Ascending aorta (tissue), 2 donors: ENCODE data around the gene PPFIBP2. TPM values are rescaled to one million over a fixed set of nuclear protein-coding genes. Genes with fewer than 3 reads are reported as not detected.

ENCODE experiments used
- DNase-seq, 2 donors: peaks; one replicate each; pipeline ENCODE4 v3.0.0-alpha.2; 2019; ENCODE audit warnings: low spot score in 2 of 2
- H3K27ac ChIP-seq, 2 donors: fragments of 200-600 bp; sonication (generic); one replicate each; pipeline ENCODE4 v1.5.1; 2016 to 2017; ENCODE audit warnings: mild to moderate bottlenecking in 1 of 2
- H3K27me3 ChIP-seq: fragments of 200-600 bp; sonication (generic); one replicate; pipeline ENCODE4 v1.5.1; 2017
- H3K36me3 ChIP-seq, 2 donors: fragments of 200-600 bp; sonication (generic); one replicate each; pipeline ENCODE4 v1.5.1; 2016
- H3K4me1 ChIP-seq, 2 donors: fragments of 200-600 bp; sonication (generic); one replicate each; pipeline ENCODE4 v1.5.1; 2016 to 2017; ENCODE audit warnings: mild to moderate bottlenecking in 1 of 2
- H3K4me3 ChIP-seq, 2 donors: fragments of 200-600 bp; sonication (generic); one replicate each; pipeline ENCODE4 v1.5.1; 2016 to 2017; ENCODE audit warnings: mild to moderate bottlenecking in 1 of 2
- H3K9me3 ChIP-seq, 2 donors: fragments of 200-600 bp; sonication (generic); one replicate each; pipeline ENCODE4 v1.5.1; 2016
- intact Hi-C: fragments of 100-400 bp; cut with DNase I; formaldehyde crosslinking; loops from one replicate; pipeline ENCODE4 v1.15.1; 2023
- total RNA-seq: library from RNA; depleted of rRNA; stranded (reverse); fragments of >200 nt; gene quantifications from one replicate; pipeline ENCODE4 v1.1.0, GENCODE V29; 2016
- TF ChIP-seq, protein P1 (sequence below), 3 experiments: fragments of 200-600 bp in 2 of 3; fragments of 450-650 bp in 1 of 3; sonication (generic) in 2 of 3; IDR thresholded peaks; one replicate each; pipeline ENCODE4 v1.5.1; 2016 to 2019; ENCODE audit warnings: antibody characterized with exemption in 3 of 3, mild to moderate bottlenecking in 1 of 3, moderate library complexity in 1 of 3

The PPFIBP2 gene
- total RNA-seq, 1 donor from 2014 or later: 4.2 TPM

DNA sequence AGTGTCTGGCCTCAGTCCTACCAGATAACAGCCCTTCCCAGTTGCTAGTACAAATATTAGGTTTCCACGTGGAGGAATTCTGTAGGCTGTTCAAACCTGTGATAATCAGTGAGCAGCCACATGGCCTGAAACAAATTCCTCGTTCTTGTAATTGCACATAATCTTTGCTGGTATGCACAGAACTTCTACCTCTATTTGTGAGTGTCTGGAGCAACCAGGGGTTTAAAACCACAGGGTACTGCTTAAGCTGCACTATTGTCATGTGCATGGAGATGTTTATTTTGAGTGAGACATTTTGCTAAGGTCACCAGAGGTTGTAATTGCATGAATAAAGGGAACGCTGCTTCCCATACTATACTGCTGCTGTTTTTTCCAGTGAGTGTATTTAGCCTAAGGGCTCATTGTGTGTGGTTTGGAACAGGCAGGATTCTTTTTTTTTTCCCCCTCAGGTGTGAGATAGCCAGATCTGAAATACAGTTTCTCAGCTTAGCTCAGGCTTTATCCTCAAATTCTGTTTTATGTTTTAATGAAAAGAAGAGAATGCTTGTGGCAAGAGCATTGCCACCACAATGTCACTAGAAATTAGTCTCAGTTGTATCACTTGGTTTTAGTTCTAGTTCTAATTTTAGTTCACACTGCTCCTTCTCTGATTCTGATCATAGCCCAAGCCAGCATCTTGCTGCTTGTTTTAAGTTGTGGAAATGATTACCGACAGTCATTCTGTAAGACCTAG is 99.0 kb downstream of the PPFIBP2 start:
- TF ChIP-seq, protein P1, sequence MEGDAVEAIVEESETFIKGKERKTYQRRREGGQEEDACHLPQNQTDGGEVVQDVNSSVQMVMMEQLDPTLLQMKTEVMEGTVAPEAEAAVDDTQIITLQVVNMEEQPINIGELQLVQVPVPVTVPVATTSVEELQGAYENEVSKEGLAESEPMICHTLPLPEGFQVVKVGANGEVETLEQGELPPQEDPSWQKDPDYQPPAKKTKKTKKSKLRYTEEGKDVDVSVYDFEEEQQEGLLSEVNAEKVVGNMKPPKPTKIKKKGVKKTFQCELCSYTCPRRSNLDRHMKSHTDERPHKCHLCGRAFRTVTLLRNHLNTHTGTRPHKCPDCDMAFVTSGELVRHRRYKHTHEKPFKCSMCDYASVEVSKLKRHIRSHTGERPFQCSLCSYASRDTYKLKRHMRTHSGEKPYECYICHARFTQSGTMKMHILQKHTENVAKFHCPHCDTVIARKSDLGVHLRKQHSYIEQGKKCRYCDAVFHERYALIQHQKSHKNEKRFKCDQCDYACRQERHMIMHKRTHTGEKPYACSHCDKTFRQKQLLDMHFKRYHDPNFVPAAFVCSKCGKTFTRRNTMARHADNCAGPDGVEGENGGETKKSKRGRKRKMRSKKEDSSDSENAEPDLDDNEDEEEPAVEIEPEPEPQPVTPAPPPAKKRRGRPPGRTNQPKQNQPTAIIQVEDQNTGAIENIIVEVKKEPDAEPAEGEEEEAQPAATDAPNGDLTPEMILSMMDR (IDR thresholded peaks at IDR 0.05): no peak
- H3K27ac ChIP-seq: peak overlapping the region; percentile 22 to 29
- intact Hi-C loops: no loop called here

DNA sequence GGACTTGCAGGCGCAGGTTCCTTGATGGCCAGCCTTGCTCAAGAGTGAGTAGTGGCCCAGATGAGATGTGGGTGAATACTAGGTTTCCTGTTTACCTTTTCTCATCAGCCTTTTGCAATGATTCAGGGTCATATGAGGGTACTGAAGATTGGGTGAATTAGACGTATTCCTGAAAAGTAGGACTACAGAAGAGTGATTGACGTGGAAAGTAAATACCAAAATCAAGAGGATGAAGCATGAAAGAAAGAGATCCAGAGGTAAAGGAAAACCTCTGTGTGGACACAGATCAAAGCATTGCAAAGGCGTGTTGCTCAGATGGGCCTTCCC is 99.6 kb downstream of the PPFIBP2 start:
- Histone ChIP-seq H3K9me3 (no peaks in the 10 kb centered on the region), H3K4me1 (peaks cover 0 to 5% of the 10 kb centered on the region in 2 donors), H3K4me3 (no peak overlapping the region), H3K27ac (peak overlapping the region; percentile 22 to 29), H3K36me3 (peaks cover 6 to 14% of the 10 kb centered on the region in 2 donors), H3K27me3 (no peaks in the 10 kb centered on the region)
- TF ChIP-seq, protein P1 (IDR thresholded peaks at IDR 0.05): no peak
- intact Hi-C loops: no loop called here
- DNase-seq: no peak

More for the DNA sequence above, 99.0 kb downstream of the PPFIBP2 start:
- Histone ChIP-seq H3K4me3 (no peak overlapping the region), H3K9me3 (no peaks in the 10 kb centered on the region), H3K36me3 (peaks cover 6 to 13% of the 10 kb centered on the region in 2 donors), H3K27me3 (no peaks in the 10 kb centered on the region), H3K4me1 (peaks cover 0 to 5% of the 10 kb centered on the region in 2 donors)
- DNase-seq: no peak

DNA sequence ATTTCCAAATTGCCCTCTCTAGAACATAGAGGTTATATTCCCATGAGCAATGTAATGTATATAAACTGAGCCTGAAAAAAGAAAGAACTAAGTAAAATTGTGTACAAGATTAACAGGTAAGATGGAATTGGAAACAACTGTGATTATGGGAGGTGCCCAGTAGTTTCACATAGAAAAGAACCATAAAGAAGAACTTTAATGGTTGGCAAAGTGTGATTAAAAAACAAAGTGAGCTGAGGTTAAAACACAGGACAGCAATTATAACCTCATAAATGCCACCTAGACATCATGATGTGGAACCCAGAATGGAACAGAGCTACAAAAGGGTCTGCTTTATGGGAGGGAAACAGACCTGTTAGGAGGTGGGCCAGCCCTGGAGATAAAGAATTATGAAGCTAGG is 100.9 kb downstream of the PPFIBP2 start:
- peaks cover 0 to 5% of the 10 kb centered on the region in 2 donors for H3K4me1 ChIP-seq
- no peak overlapping the region for H3K27ac ChIP-seq
- H3K27me3 ChIP-seq: no peaks in the 10 kb centered on the region
- DNase-seq: no peak
- intact Hi-C loops: no loop called here
- H3K36me3 ChIP-seq: peaks cover 6 to 16% of the 10 kb centered on the region in 2 donors
- H3K4me3 ChIP-seq: no peak overlapping the region
- TF ChIP-seq, protein P1 (IDR thresholded peaks at IDR 0.05): no peak
- no peaks in the 10 kb centered on the region for H3K9me3 ChIP-seq

DNA sequence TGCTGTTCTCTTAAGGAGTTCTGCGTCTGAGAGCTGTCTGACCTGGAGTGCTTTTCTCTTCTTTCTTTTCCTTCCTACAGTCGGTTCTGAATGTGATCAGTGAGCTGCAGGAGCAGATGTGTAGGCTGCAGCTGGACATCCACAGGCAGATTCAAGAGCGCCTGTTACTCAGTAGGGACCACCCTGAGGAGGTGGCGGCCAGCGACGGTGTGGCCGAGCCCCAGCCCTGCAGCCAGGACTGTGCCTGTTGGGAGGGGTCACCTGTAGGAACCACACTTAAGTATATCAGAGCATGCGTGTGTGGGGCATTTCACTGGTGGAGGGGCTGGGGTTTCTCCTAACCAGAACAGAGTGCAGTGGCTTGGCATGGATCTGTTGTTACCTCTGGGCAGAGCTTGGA is 103.2 kb downstream of the PPFIBP2 start:
- H3K36me3 ChIP-seq: peaks cover 11 to 20% of the 10 kb centered on the region in 2 donors
- H3K4me1 ChIP-seq: peaks cover 0 to 5% of the 10 kb centered on the region in 2 donors
- H3K27ac ChIP-seq: no peak overlapping the region
- H3K27me3 ChIP-seq: no peaks in the 10 kb centered on the region
- H3K4me3 ChIP-seq: no peak overlapping the region
- TF ChIP-seq, protein P1 (IDR thresholded peaks at IDR 0.05): no peak
- no peaks in the 10 kb centered on the region for H3K9me3 ChIP-seq
- intact Hi-C loops: no loop called here
- no peak for DNase-seq

GRCh38 chr11:7619322-7619721 is 105.5 kb downstream of the PPFIBP2 start:
- TF ChIP-seq, protein P1 (IDR thresholded peaks at IDR 0.05): no peak
- DNase-seq: no peak
- Histone ChIP-seq H3K4me3 (no peak overlapping the region), H3K4me1 (no peaks in the 10 kb centered on the region), H3K36me3 (peaks cover 11 to 21% of the 10 kb centered on the region in 2 donors), H3K27ac (no peak overlapping the region), H3K9me3 (no peaks in the 10 kb centered on the region), H3K27me3 (no peaks in the 10 kb centered on the region)
- intact Hi-C loops: no loop called here
